HG02938 (cell line): Measurements from ENCODE around the gene DLG2.
"Not testable (repeated sequence)": the region's sequence is repeated elsewhere in the genome, so short reads cannot be mapped to it uniquely, and the experiment has no call there.

Experiments used
- ATAC-seq: cut with Tn5 transposase; IDR thresholded peaks from one replicate; pipeline ENCODE4 v1.9.1; 2021; ENCODE audit warnings: mild to moderate bottlenecking, moderate library complexity; ENCODE audit not compliant: unreplicated experiment

Gene DLG2

DNA sequence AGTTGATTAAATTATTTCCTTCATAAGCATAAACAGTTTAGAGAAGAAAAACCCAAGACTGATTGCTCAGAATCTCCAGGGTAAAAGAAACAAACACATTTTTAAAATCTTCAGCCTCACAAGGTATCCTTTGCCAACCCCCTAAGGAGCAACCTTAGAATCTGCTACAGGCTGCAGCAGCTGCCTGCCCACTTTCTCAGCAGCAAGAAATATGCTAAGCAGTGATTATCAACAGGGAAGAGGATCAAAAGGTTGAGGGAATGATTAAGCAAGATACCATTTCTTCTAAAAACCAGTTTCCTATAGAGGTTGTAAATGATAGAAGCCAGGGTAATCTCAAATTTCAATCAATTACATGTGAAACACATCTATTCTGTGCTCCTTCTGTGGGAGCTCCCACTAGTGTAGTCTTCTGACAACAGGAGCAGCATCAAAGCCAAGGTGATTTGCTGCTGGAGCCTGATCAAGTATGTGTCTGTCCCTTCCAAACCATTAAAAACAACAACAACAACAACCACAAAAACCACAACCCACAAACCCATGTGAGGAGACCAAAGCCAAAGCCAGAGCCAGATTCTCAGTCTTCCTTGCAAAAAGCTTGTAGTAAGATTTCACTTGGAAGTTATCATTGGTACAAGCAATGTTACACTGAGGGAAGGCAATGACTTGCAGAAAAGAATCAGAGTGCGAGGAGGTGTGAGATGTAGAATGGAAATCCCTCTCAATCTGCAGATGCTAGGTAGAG, 761.2 kb downstream of the DLG2 start:
- no peak for ATAC-seq

DNA sequence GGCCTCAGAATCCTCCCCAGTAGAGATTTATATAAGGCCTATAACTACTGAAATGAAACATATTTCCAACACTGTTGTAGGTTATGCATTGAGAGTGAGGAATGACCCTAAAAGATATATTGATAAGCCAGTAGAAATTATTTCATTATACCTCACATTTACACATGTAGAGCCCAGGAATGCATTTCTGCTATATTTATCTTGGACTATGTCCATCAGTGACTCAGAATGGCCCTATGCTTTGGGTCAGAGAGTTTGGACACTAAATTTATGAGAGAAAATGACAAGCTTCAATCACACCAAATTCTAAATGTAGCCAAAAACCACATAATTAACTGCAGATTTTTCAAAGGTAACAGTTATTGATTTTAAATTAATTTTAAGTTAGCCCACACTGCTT, 761.9 kb downstream of the DLG2 start:
- ATAC-seq, result no peak

DNA sequence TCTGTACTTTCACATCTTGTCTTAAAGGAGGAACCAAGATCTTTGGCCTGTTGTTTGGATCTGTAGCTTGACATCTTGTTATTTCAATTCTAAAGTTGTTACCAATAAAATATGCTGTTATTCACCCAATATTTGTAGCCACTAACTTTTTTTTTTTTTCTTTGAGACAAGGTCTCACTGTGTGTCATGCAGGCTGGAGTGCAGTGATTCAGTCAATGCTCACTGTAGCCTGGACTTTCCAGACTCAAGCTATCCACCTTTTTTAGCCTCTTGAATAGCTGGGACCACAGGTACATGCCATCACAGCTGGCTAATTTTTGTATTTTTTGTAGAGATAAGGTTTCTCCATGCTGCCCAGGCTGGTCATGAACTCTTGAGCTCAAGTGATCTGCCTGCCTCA, 769.4 kb downstream of the DLG2 start:
- no peak for ATAC-seq

DNA sequence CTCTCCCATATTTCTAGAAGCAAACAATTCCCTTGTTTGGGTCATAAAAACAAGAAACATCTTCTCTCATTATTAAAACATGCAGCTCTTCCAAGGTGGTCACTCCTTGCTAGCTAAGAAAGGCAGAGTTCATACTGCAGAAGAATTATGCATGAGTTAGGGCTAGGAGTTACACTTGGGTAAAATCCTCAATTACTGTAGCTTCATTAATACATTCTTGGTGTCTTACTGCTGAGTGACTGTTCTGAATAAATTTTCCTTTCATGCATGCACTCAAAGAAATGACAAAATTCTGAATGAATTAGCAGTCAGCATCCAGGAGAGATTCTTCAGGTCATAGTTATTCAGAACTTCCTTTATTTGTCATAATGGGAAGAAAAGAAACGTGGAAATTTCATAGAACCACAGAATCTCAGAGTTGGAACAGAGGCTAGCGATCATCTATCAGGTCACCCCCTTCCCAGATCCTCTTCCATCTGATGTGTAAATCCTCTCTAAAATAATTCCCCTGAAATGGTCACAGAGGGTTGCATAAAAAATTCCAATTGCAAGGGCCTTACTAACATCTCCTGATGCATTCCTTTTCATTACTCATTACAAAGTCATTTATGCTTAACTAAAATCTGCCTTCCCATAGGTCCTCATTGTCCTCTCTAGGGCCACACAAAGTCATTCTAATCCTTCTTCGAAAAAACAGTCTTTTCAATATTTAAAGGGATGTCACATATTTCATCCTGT, 771.5 kb downstream of the DLG2 start:
- no peak for ATAC-seq

DNA sequence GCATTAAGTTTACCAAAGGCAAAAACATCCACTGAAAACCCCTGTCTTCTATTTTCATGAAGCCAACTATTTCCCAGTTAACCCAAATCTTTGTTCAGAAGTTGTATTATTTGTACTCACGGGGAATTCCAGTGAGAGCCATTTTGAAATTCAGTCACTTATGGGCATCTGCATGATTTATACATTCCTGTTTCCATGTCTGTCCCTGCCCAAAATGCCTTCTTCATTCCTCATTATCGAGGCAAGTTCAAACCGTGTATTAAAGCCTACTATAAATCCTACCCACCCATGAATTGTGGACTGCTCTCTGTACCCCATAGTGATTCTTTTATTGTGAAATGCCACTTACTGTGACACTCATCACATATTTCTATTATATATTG, 772.7 kb downstream of the DLG2 start:
- ATAC-seq, result no peak

DNA sequence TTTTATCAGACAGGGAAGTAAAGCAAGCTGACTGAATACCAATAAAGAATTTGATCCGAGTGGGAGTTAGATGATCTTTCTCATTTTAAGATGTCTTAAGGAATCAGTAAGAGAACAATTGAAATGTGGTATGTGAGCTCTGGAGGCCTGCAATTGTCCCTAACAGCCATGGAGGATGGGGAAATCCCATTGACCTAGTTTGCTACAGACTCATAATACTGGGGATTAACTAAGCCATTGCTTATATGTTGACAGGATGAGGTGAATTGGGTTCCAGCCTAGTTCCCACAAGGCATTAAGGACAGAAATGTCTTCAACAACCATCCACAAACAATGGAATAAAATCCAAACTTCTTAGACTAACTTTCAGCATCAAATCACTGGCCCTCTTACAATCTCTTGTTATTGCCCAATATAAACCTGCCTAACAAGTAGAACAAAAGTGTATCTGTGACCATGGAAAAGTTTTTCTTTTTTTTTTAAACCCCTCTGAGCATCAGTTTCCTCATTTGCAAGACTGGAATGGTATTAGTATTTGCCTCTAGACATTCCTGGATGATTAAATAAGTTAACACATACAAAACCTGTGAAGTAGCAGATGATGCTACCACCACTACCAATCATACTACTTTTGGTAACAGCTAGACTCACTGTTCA, 773.2 kb downstream of the DLG2 start:
- no peak for ATAC-seq

DNA sequence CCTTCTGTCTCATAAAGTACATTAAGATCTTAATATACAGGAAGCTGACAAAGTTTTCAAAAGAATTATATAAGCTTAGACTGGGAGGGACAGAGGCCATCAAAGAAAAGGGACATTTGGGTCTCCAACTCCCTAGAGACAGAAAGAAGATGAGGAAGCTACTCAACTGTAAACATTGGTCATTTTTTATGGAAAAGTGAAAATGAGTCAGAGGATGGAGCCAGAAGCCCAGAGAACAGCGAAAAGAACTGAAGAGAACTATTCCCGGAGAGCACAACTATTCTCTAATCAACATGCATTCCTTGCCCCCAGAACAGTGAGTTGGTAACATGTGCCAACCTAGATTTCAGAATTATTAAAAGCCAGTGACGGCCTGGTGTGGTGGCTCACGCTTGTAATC, 779.3 kb downstream of the DLG2 start:
- ATAC-seq, result no peak

DNA sequence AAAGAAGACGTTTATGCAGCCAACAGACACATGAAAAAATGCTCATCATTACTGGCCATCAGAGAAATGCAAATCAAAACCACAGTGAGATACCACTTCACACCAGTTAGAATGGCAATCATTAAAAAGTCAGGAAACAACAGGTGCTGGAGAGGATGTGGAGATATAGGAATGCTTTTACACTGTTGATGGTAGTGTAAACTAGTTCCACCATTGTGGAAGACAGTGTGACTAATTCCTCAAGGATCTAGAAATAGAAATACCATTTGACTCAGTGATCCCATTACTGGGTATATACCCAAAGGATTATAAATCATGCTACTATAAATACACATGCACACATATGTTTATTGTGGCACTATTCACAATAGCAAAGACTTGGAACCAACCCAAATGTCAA, 786.9 kb downstream of the DLG2 start:
- not testable (repeated sequence) for ATAC-seq

DNA sequence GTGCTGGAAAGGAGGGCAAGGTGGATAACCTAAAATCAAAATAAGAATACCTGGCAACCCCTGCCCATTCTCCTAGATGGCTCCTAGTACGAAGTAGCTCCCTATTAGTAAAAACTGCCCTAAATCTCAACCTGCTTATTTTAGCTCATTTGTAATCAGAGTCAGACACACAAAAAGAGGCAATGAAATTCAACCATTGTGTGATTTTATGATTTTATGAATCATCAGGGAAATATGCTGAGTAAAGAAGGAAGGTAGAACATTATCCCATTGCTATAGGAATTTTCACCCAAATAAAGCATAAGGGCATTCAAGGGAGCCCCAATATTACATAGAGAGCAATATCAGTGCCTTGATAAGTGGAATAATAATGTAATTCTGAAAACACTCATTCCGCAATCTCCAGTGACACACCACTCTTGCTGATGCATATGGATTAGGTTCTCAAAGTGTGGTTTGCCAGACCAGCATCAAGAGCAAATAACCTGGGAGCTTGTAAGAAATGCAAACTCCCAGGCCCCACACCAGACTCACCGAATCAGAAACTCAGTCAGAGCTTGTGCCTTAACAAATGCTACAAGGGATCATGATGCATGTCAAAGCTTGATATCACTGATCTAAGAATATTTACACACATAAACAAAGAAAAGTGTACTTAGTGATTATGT, 789.6 kb downstream of the DLG2 start:
- no peak for ATAC-seq

DNA sequence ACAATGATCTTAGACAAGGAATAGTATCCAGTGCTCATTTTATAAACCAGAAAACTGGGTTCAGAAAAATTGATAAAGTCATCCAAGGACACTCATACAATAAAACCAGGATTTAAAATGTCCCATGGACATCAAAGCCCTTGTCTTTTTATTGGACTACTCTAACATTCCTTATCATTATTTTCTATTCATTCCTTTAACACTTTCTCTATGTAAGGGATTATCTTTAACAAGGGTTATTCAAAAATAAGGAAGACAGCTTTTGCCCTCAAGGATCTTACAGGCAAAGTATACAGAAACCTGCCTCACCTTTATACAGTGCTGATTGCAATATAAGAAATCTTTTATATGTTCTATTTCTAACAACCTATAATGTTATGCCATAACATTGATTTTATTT, 790.8 kb downstream of the DLG2 start:
- no peak for ATAC-seq

DNA sequence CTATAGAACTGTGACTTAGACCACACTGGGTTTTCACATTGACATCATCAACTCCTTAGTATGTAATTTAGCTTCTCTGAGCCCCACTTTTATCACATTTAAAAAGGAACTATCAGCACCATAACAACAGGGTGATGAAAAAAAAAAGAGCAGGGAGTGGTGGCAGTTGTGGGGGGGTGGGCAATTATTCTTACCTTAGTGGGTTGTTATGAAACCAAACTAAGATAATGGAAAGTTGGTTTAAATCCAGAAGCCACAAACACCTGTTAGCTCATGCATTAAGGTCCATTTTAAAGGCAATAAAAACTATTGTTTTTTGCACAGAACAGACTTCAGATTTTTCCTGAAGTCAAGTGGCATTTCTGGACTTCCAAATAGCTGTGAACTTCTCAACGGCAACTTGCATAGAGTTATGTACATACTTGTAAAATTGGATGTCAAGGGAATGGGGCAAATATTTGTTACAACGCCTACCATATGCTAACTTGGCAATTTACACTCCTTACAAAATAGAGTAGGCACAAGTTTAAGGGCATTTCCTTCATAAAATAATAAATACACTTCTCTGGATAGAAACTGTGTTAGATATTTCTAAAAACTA, 793.6 kb downstream of the DLG2 start:
- no peak for ATAC-seq

DNA sequence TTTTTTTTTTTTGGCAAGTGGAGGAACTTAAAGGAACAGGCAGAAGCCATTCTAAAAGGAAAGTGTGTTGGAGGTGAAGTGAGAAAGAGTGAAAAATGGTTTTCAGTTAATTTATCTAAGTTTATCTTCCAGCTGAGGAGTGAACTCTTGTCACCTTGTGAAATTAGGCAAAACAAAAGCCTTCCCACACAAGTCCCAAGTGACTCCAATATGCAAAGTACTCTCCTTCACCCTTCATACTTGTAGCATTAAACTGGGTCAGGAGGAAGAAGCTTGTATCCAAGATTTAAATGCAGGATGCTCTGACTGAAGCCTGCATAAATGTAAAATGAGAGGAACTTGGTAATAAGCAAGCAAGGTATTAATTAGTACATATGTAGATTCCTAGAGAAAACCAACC, 796.8 kb downstream of the DLG2 start:
- ATAC-seq, result no peak

DNA sequence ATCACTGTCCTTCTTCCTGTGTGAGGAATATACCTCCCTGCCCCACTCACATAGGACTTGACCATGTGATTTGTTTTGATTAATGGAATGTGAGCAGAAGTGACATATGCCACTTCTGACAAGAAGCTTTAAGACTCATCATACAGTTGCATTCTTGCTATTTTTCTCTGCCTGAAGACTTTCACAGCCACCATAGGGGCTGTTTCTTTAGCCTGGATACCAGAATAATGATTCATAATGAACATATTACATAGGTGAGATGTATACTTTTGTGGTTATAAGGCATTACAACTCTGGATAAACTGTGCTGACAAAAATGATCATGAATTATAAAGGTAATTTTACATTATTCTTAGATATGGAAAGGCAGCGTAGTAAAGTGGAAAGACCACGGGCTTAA, 798.0 kb downstream of the DLG2 start:
- ATAC-seq, result no peak

DNA sequence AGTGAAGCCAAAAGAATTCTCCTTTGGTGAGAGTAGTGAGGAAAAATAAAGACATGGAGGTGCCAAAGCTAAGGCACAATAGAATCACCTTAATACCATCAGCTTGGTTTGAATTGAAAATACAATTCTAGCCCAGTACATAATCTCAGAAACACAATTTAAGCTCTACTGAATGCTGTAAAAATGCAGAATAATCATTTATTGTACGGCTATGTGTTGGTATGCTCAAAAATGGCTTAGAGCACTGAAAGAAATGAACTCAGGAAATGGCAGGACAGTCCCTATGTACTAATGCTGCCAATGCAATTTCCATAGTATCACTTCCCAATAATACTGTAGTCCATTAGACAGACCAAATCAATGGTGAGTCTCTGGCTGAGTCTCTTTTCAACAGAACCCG, 798.5 kb downstream of the DLG2 start:
- ATAC-seq, result no peak

DNA sequence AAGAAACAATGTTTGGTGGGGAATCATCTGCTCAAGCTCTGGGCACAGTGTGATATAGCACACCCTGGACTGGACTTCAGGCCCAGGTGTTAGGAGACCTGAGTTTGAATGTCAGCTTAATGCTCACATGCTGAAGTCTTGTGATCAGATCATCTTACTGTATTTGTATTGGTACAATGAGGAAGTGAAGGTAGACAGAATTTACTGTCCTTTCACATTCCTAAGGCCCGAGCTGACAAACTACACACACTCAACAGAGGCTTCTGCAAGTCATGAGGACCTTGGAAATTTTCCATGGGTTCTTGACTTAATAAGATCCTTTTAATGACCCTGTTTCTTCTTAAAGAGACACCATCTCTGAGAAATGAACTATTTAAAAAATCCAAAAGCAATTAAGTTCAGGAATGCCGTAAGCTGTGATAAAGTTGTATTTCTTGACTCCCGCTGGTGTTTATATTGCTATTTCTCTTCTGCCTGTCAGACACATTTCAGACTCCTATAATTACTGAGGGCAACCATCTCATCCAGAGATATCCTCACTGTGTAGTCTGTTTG, 802.0 kb downstream of the DLG2 start:
- ATAC-seq, result no peak

DNA sequence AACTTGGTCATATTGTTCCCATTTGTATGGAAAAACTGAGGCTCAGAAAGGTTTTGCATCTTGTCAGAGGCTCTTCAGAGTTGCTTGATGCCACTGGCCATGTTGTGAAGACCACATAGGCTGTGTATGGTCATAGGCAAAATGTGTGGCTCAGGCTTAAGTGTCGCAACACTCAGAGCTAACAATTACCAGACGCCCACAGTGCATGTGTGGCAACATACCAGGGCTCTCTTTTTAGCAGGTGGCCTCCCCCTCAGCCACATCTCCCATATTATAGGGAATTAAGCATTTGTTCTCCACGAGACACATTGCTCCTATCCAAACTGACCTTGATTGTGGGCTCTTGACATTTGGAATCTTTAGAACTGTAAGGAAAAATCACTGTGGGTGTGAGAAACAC, 802.5 kb downstream of the DLG2 start:
- ATAC-seq, result no peak

DNA sequence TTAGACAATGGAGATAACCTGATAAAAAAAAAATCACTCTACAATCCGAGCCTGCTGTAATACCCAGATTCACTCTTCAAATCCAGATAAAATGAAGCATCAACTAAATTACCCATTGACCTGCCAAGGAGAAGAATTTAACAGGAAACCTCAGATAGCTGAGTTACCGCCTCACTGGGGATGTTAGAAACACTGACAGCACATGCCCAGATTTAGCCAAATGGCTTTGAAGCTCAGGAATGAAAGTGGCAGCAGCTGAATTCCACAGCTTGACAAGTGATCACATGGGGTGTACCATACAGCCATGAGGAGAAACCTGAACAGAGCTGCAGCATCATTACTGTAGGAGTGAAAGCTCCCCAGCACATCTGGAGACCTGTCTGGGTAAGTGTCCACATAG, 807.6 kb downstream of the DLG2 start:
- no peak for ATAC-seq

DNA sequence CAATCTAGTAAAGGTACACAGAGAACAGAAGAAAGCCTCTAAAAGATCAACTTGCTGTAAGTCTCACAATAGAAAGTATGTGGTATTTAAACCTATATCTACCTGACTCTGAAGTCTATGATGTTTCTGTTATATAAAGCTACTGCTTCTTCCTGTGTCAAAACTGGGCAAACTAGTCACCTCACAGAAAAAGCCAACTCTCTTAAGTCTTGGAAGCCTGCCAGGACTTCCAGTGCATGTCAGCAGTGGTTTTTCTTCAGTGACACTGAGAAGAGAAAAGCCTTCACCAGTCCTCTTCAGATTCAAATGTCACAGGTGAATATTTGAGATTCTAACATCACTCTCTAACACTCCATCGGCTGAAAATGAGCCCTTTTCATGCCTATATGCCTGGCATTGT, 808.0 kb downstream of the DLG2 start:
- no peak for ATAC-seq

DNA sequence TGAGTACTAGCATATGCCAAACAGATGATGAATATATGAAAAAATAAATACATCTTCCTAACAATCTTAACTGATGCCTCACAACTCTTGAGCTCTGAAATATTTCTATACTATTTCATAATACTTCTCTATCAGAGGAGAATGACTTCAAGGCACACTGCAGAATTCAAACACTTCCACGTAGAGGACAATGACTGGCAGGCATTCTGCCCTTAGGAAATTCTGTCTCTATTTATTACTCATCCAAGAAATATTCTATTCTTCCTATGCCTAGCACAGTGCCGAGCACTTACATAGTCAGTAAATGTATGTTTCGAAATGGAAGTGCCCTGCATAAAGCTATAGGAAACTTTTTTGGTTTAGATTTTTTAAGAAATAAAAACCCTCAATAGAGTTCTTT, 809.1 kb downstream of the DLG2 start:
- no peak for ATAC-seq

DNA sequence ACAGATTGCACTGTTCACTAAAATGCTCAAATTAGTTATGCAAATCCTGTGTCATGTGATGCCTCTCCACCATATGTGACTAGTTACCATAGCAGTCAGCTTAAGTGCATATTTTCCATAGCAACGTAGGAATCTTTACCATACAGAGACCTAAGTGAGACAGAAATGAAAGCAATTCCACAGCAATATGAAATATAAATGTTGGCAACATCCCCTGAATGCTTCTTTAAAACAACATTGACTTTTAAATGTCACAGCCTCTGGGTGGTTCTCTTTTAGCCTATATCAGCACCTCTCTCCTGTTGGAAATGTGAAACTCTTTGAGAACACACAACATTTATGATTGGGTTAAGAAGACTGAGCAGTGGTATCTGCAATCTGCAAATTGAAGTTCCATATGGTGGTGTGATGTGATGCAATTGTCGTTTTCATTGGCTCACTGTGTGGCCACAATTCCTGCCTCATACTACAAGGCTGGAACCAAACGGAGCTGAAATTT, 814.6 kb downstream of the DLG2 start:
- no peak for ATAC-seq

DNA sequence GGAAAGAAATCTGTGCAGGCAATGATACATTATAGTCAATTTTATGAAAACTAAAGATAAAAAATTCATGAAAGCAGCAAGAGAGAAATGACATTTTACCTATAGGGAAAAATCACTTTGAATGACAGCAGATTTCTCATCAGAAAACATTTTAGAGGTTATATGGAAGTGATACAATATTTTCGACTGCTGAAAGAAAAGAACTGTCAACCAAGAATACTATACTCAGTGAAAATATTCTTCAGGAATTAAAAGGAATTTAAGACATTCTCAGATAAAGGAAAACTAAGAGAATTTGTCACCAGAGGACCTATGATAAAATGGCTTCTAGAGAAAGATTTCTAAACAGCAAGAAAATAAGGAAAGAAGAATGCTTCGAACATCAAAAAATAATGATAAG, 820.8 kb downstream of the DLG2 start:
- no peak for ATAC-seq
